Measurements from ENCODE around the gene ARHGAP26.

ARHGAP26 gene

GRCh38 chr5:142856269-142856782, 86.1 kb downstream of the ARHGAP26 start:
- DNase-seq, result no peak

GRCh38 chr5:142857405-142857804, 87.2 kb downstream of the ARHGAP26 start:
- no peak for DNase-seq

- DNase-seq, result no peak
Observed at GRCh38 chr5:142859037-142859436, 88.9 kb downstream of the ARHGAP26 start.

GRCh38 chr5:142860270-142860669, 90.1 kb downstream of the ARHGAP26 start:
- no peak for DNase-seq

- DNase-seq, result no peak
Observed at GRCh38 chr5:142861011-142861410, 90.8 kb downstream of the ARHGAP26 start.

- DNase-seq, result no peak
Observed at GRCh38 chr5:142862594-142862993, 92.4 kb downstream of the ARHGAP26 start.

GRCh38 chr5:142863856-142864255, 93.7 kb downstream of the ARHGAP26 start:
- no peak for DNase-seq

- DNase-seq, result no peak
Observed at GRCh38 chr5:142864290-142865260, 94.4 kb downstream of the ARHGAP26 start.

GRCh38 chr5:142865631-142866030, 95.5 kb downstream of the ARHGAP26 start:
- DNase-seq, result no peak

- peak; percentile 70 for DNase-seq
Observed at GRCh38 chr5:142866563-142867275, 96.5 kb downstream of the ARHGAP26 start.

- DNase-seq, result no peak
Observed at GRCh38 chr5:142869886-142870285, 99.7 kb downstream of the ARHGAP26 start.

- DNase-seq, result no peak
Observed at GRCh38 chr5:142870532-142871362, 100.6 kb downstream of the ARHGAP26 start.

GRCh38 chr5:142871363-142872193, 101.4 kb downstream of the ARHGAP26 start:
- no peak for DNase-seq

GRCh38 chr5:142872217-142872616, 102.0 kb downstream of the ARHGAP26 start:
- DNase-seq, result no peak

- no peak for DNase-seq
Observed at GRCh38 chr5:142872795-142873194, 102.6 kb downstream of the ARHGAP26 start.

GRCh38 chr5:142873831-142874230, 103.7 kb downstream of the ARHGAP26 start:
- no peak for DNase-seq

GRCh38 chr5:142874540-142874939, 104.4 kb downstream of the ARHGAP26 start:
- no peak for DNase-seq

GRCh38 chr5:142875936-142876335, 105.8 kb downstream of the ARHGAP26 start:
- DNase-seq, result no peak

- no peak for DNase-seq
Observed at GRCh38 chr5:142876817-142877216, 106.6 kb downstream of the ARHGAP26 start.

GRCh38 chr5:142878111-142878510, 107.9 kb downstream of the ARHGAP26 start:
- no peak for DNase-seq

GRCh38 chr5:142878638-142879037, 108.5 kb downstream of the ARHGAP26 start:
- no peak for DNase-seq
